K562 (cell line): ENCODE results near the gene MUCL3. TPM values are rescaled to one million over a fixed set of nuclear protein-coding genes. Genes with fewer than 3 reads are reported as not detected.
A peak's percentile ranks its signal among the peaks of the same experiment; 100 is the strongest.

ENCODE experiments used
- CBFB ChIP-seq: sonication (generic); formaldehyde crosslinking; IDR thresholded peaks from 2 replicates; pipeline ENCODE4 v1.4.0; 2020; ENCODE audit warnings: mild to moderate bottlenecking, missing genetic modification reagents
- EZH2 ChIP-seq: IDR thresholded peaks from 2 replicates; pipeline ENCODE4 v1.6.1; 2012; ENCODE audit warnings: low read depth, mild to moderate bottlenecking, inconsistent platforms, low read length, borderline replicate concordance
- HDAC2 ChIP-seq: fragments of 450-650 bp; IDR thresholded peaks from 2 replicates; pipeline ENCODE4 v1.6.1; 2016; ENCODE audit warnings: mild to moderate bottlenecking
- KDM1A ChIP-seq, 2 experiments: fragments of 450-650 bp; IDR thresholded peaks; 2 replicates each; pipeline ENCODE4 v1.6.1; 2016; ENCODE audit warnings: mild to moderate bottlenecking in 2 of 2
- MTA1 ChIP-seq: fragments of 450-650 bp; IDR thresholded peaks from 2 replicates; pipeline ENCODE4 v1.6.1; 2017; ENCODE audit warnings: borderline replicate concordance
- NFIC ChIP-seq: fragments of 450-650 bp; IDR thresholded peaks from 2 replicates; pipeline ENCODE4 v1.6.1; 2017; ENCODE audit warnings: mild to moderate bottlenecking, inconsistent platforms
- POLR2AphosphoS2 ChIP-seq: IDR thresholded peaks from 2 replicates; pipeline ENCODE4 v1.6.1; 2012; ENCODE audit warnings: low read length, improper control_type of control experiment
- RAD21 ChIP-seq, 2 experiments: fragments of 250-450 bp in 1 of 2; fragments of 450-650 bp in 1 of 2; sonication (Bioruptor Pico) in 1 of 2; formaldehyde crosslinking in 1 of 2; IDR thresholded peaks in 1 of 2; conservative IDR thresholded peaks in 1 of 2; 2 replicates each; pipeline versions ENCODE4 v1.4.0 to v1.8.0; 2020 to 2022; ENCODE audit warnings: mild to moderate bottlenecking in 2 of 2, moderate library complexity in 1 of 2
- SRF ChIP-seq, 2 experiments: fragments of 250-450, 450-650 bp in 1 of 2; sonication (Bioruptor Pico) in 1 of 2; sonication (generic) in 1 of 2; formaldehyde crosslinking; IDR thresholded peaks; 2 replicates each; pipeline versions ENCODE4 v1.5.0 to v1.5.1; 2020 to 2022; ENCODE audit warnings: mild to moderate bottlenecking in 1 of 2, missing genetic modification reagents in 1 of 2
- TEAD2 ChIP-seq: fragments of 450-650 bp; IDR thresholded peaks from 2 replicates; pipeline ENCODE4 v1.6.1; 2016; ENCODE audit warnings: missing genetic modification characterization, control low read depth, missing compliant biosample characterization
- ZNF224 ChIP-seq: sonication (generic); formaldehyde crosslinking; IDR thresholded peaks from 2 replicates; pipeline ENCODE4 v1.8.0; 2022; ENCODE audit warnings: mild to moderate bottlenecking, missing genetic modification reagents
- polyA plus RNA-seq, 8 experiments: library from polyadenylated mRNA; depleted of rRNA in 4 of 8; stranded (reverse) in 5 of 8; unstranded in 3 of 8; fragments of >200 nt; fragmentation: Nextera tagmentation in 2 of 8; fragmentation: Illumina TruSeq in 1 of 8; extraction: Ambion mirVana in 2 of 8; extraction: Trizol in 1 of 8; gene quantifications; 2 replicates each; pipeline versions ENCODE4 v1.2.1 to v1.2.3, GENCODE V29; 2011 to 2014; ENCODE audit warnings: inconsistent platforms in 1 of 8, missing spikeins in 1 of 8
- total RNA-seq, 7 experiments: library from RNA; depleted of rRNA in 6 of 7; stranded (reverse); fragments of >200 nt in 6 of 7; fragmentation: Illumina TruSeq in 2 of 7; extraction: Trizol in 2 of 7; gene quantifications; 2 replicates each; pipeline versions ENCODE4 v1.2.1 to v1.2.3, GENCODE V29; 2011 to 2021; ENCODE audit warnings: low replicate concordance in 1 of 7
- TF ChIP-seq, protein P1 (sequence below), 2 experiments: fragments of 450-650 bp; IDR thresholded peaks; 2 replicates each; pipeline ENCODE4 v1.6.1; 2016
- TF ChIP-seq, protein P2 (sequence below): fragments of 250-450 bp; sonication (Bioruptor Pico); IDR thresholded peaks from 2 replicates; pipeline ENCODE4 v1.5.0; 2020; ENCODE audit warnings: mild to moderate bottlenecking, borderline replicate concordance
- TF ChIP-seq, protein P3 (sequence below), 2 experiments: fragments of 250-450 bp in 1 of 2; fragments of 450-650 bp in 1 of 2; sonication (Bioruptor Pico) in 1 of 2; IDR thresholded peaks; 2 replicates each; pipeline versions ENCODE4 v1.6.1 to v1.8.0; 2016 to 2021; ENCODE audit warnings: mild to moderate bottlenecking in 2 of 2, moderate library complexity in 2 of 2, missing compliant biosample characterization in 1 of 2, missing genetic modification characterization in 1 of 2

MUCL3 gene
- total and polyA plus RNA-seq, 9 of the 15 experiments (the other 6 are each of a cell fraction or from before 2014, with no cell fraction given): 0.07 TPM; not detected in 8

DNA sequence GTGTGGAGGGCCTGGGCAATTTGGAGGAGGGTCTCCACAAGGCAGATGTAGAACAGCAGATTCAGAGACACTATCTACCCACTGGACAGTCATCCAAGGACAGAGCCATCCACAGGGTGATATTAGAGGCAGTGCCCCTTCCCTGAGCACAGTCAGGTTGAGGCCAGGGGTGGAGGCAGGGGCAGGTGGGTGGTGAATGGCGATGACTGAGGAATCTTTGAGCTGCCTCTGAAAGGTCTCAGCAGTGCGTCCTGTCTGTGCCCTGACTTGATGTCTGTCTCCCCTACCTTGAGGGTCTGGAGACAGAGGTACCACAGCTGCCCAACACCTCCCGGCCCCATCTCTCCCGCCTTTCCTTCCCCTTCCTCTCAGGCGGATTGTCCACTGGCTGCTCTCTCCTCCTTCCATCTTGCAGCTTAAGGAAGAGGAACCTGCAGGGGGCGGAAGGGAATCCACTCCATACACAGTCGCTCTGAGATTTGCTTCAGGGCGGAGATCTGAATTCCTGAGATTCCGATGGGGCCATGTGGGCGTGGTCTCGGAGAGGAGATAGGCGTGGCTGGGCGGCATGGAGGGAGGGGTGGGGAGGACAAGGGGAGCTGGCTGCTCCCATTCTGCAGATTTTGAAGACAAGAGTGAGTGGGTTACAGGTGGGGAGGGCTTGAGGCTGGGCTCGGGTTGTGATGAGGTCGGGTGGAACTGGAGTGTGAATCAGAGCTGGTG lies 1.7 kb downstream of the MUCL3 start (continued):
- TF ChIP-seq MTA1: no peak
- TF ChIP-seq ZNF224 (CRISPR knock-in tag): no peak
- TF ChIP-seq TEAD2 (tag): peak; percentile 96
- TF ChIP-seq, protein P1, sequence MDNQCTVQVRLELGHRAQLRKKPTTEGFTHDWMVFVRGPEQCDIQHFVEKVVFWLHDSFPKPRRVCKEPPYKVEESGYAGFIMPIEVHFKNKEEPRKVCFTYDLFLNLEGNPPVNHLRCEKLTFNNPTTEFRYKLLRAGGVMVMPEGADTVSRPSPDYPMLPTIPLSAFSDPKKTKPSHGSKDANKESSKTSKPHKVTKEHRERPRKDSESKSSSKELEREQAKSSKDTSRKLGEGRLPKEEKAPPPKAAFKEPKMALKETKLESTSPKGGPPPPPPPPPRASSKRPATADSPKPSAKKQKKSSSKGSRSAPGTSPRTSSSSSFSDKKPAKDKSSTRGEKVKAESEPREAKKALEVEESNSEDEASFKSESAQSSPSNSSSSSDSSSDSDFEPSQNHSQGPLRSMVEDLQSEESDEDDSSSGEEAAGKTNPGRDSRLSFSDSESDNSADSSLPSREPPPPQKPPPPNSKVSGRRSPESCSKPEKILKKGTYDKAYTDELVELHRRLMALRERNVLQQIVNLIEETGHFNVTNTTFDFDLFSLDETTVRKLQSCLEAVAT (IDR thresholded peaks at IDR 0.05): 0 out of 4 replicates have a peak, but pooled peaks of 1 of the 2 experiments have one; percentile 41
- no peak for TF ChIP-seq EZH2
- TF ChIP-seq, protein P2, sequence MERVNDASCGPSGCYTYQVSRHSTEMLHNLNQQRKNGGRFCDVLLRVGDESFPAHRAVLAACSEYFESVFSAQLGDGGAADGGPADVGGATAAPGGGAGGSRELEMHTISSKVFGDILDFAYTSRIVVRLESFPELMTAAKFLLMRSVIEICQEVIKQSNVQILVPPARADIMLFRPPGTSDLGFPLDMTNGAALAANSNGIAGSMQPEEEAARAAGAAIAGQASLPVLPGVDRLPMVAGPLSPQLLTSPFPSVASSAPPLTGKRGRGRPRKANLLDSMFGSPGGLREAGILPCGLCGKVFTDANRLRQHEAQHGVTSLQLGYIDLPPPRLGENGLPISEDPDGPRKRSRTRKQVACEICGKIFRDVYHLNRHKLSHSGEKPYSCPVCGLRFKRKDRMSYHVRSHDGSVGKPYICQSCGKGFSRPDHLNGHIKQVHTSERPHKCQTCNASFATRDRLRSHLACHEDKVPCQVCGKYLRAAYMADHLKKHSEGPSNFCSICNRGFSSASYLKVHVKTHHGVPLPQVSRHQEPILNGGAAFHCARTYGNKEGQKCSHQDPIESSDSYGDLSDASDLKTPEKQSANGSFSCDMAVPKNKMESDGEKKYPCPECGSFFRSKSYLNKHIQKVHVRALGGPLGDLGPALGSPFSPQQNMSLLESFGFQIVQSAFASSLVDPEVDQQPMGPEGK (CRISPR knock-in tag): no peak
- TF ChIP-seq HDAC2: peak; percentile 97
- TF ChIP-seq RAD21 (CRISPR knock-in tag; conservative IDR thresholded peaks at IDR 0.05 in 1 of 2, IDR thresholded peaks at IDR 0.05 in 1 of 2): peak; percentile 25 to 64; a peak in 3 of 4 replicates
- TF ChIP-seq, protein P3, sequence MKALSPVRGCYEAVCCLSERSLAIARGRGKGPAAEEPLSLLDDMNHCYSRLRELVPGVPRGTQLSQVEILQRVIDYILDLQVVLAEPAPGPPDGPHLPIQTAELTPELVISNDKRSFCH (CRISPR knock-in tag; IDR thresholded peaks at IDR 0.05): no peak
- TF ChIP-seq, protein P3 (tag; IDR thresholded peaks at IDR 0.05): peak; percentile 39; the same call in 1 of the 2 replicates
- TF ChIP-seq CBFB: no peak
- TF ChIP-seq KDM1A (IDR thresholded peaks at IDR 0.05): peak; percentile 98 to 99
- TF ChIP-seq SRF (CRISPR knock-in tag; IDR thresholded peaks at IDR 0.05): peak in 1 of 2 experiments; percentile 59; a peak in 1 of 4 replicates
- TF ChIP-seq POLR2AphosphoS2: no peak
- no peak for TF ChIP-seq NFIC
